A549 (cell line): ENCODE measurements around the gene TNS3.

Source experiments
- BHLHE40 ChIP-seq: IDR thresholded peaks from 2 replicates; pipeline ENCODE4 v1.6.1; 2012; ENCODE audit warnings: low read depth, low read length, inconsistent platforms
- KDM5A ChIP-seq: fragments of 200-600 bp; sonication (generic); IDR thresholded peaks from 2 replicates; pipeline ENCODE4 v1.6.1; 2016; ENCODE audit warnings: antibody characterized with exemption, mild to moderate bottlenecking
- POLR2A ChIP-seq: IDR thresholded peaks from 2 replicates; pipeline ENCODE4 v1.6.1; 2012; ENCODE audit warnings: mild to moderate bottlenecking, low read length
- POLR2AphosphoS2 ChIP-seq: conservative IDR thresholded peaks from 2 replicates; pipeline ENCODE4 v1.6.1; 2012; ENCODE audit warnings: low read length, improper control_type of control experiment, inconsistent platforms
- RAD21 ChIP-seq, 2 experiments: fragments of >200 bp in 1 of 2; sonication (Bioruptor Twin) in 1 of 2; formaldehyde crosslinking in 1 of 2; IDR thresholded peaks in 1 of 2; conservative IDR thresholded peaks in 1 of 2; 2 replicates in 1 of 2; 3 replicates in 1 of 2; pipeline ENCODE4 v1.6.1; 2012 to 2018; ENCODE audit warnings: inconsistent platforms in 1 of 2
- TFCP2L1 ChIP-seq: fragments of 250-450 bp; sonication (Bioruptor Pico); IDR thresholded peaks from 2 replicates; pipeline ENCODE4 v1.5.0; 2021; ENCODE audit warnings: mild to moderate bottlenecking
- TF ChIP-seq, protein P1 (sequence below): fragments of >200 bp; sonication (Bioruptor Twin); formaldehyde crosslinking; IDR thresholded peaks from 3 replicates; pipeline ENCODE4 v1.5.1; 2016
- TF ChIP-seq, protein P2 (sequence below): fragments of 150-350 bp; IDR thresholded peaks from 2 replicates; pipeline ENCODE4 v1.6.1; 2014; ENCODE audit warnings: low read depth, mild to moderate bottlenecking, low read length

DNA sequence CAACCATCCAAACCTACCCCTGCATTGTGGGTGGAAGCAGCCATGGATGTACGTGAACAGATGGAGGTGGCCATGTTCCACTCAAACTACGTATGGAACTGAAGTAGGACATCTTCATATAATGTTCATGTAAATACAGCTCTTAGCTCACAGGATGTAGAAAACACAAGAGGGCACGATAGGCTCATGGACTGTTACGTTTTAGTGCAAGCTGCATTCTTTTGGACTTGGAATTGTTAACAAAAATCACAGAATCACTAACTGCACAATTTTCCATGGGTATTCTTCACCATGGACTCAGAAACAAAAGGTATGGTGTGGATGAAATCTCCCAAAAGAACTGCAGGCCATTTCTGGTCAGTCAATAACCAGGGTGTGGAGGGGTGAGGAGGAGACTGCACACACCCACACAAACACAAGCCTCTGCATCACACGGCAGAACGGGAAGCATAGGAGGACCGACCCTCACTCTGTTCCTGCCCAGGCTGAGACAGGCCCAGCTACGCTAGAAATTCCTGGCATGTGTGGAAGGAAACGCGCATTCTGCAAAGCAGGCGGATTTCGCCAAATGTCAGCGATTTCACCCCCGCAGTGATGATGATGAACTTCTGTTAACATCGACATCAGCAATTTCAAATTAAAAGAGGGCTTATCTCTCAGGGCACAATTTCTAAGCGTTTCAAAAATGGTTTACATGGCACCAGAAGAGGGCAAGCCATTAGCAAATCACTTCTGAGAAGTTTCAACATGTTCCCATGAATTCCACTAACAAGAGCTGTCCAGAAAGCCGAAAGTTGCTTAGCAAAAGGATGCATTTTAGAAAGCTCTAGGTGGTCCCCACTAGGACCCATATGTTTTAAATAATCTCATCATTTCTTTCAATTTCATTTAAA is 149.0 kb downstream of the TNS3 start:
- TF ChIP-seq BHLHE40 (no peak), POLR2A (no peak), TFCP2L1 (CRISPR knock-in tag) (no peak), POLR2AphosphoS2 (no peak), KDM5A (no peak), RAD21 (conservative IDR thresholded peaks at IDR 0.05 in 1 of 2, IDR thresholded peaks at IDR 0.05 in 1 of 2) (no peak)
- TF ChIP-seq, protein P1, sequence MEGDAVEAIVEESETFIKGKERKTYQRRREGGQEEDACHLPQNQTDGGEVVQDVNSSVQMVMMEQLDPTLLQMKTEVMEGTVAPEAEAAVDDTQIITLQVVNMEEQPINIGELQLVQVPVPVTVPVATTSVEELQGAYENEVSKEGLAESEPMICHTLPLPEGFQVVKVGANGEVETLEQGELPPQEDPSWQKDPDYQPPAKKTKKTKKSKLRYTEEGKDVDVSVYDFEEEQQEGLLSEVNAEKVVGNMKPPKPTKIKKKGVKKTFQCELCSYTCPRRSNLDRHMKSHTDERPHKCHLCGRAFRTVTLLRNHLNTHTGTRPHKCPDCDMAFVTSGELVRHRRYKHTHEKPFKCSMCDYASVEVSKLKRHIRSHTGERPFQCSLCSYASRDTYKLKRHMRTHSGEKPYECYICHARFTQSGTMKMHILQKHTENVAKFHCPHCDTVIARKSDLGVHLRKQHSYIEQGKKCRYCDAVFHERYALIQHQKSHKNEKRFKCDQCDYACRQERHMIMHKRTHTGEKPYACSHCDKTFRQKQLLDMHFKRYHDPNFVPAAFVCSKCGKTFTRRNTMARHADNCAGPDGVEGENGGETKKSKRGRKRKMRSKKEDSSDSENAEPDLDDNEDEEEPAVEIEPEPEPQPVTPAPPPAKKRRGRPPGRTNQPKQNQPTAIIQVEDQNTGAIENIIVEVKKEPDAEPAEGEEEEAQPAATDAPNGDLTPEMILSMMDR = no peak
- TF ChIP-seq, protein P2, sequence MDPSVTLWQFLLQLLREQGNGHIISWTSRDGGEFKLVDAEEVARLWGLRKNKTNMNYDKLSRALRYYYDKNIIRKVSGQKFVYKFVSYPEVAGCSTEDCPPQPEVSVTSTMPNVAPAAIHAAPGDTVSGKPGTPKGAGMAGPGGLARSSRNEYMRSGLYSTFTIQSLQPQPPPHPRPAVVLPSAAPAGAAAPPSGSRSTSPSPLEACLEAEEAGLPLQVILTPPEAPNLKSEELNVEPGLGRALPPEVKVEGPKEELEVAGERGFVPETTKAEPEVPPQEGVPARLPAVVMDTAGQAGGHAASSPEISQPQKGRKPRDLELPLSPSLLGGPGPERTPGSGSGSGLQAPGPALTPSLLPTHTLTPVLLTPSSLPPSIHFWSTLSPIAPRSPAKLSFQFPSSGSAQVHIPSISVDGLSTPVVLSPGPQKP = no peak
